H9 (cell line): ENCODE measurements around the gene SPOCD1. TPM values are rescaled to one million over a fixed set of nuclear protein-coding genes. Genes with fewer than 3 reads are reported as not detected.

Source experiments
- DNase-seq: peaks from one replicate; pipeline ENCODE4 v3.0.0-alpha.2; 2017
- H2AFZ ChIP-seq: one replicate; pipeline ENCODE4 v1.6.1; 2013; ENCODE audit warnings: mild to moderate bottlenecking, low read length, control low read depth, moderate library complexity
- H2AK5ac ChIP-seq: 2 replicates; pipeline ENCODE4 v1.6.1; 2013; ENCODE audit warnings: low read length, control low read depth, mixed read lengths; ENCODE audit not compliant: insufficient read length
- H2BK120ac ChIP-seq: one replicate; pipeline ENCODE4 v1.6.1; 2013; ENCODE audit warnings: low read depth, mild to moderate bottlenecking, low read length, control low read depth, inconsistent platforms; ENCODE audit not compliant: poor library complexity, severe bottlenecking
- H2BK12ac ChIP-seq: 2 replicates; pipeline ENCODE4 v1.6.1; 2013; ENCODE audit warnings: low read length, control low read depth, mixed read lengths, low read depth; ENCODE audit not compliant: insufficient read length
- H2BK15ac ChIP-seq: 2 replicates; pipeline ENCODE4 v1.6.1; 2013; ENCODE audit warnings: low read depth, low read length, control low read depth
- H2BK20ac ChIP-seq: one replicate; pipeline ENCODE4 v1.6.1; 2013; ENCODE audit warnings: low read depth, mild to moderate bottlenecking, low read length, control low read depth, inconsistent platforms; ENCODE audit not compliant: poor library complexity, severe bottlenecking
- H2BK5ac ChIP-seq: 2 replicates; pipeline ENCODE4 v1.6.1; 2013; ENCODE audit warnings: low read length, control low read depth, mixed read lengths; ENCODE audit not compliant: insufficient read length
- H3K14ac ChIP-seq: 2 replicates; pipeline ENCODE4 v1.6.1; 2013; ENCODE audit warnings: low read length, control low read depth; ENCODE audit not compliant: insufficient read depth
- H3K18ac ChIP-seq: 2 replicates; pipeline ENCODE4 v1.6.1; 2013; ENCODE audit warnings: low read depth, mild to moderate bottlenecking, mixed read lengths, low read length, control low read depth; ENCODE audit not compliant: insufficient read length
- H3K23ac ChIP-seq: 2 replicates; pipeline ENCODE4 v1.6.1; 2013; ENCODE audit warnings: low read length, control low read depth, mixed read lengths, low read depth; ENCODE audit not compliant: insufficient read length
- H3K23me2 ChIP-seq: 2 replicates; pipeline ENCODE4 v1.6.1; 2013; ENCODE audit warnings: low read depth, mild to moderate bottlenecking, mixed read lengths, low read length, control low read depth; ENCODE audit not compliant: insufficient read length, poor library complexity, severe bottlenecking
- H3K27ac ChIP-seq: 2 replicates; pipeline ENCODE4 v1.5.1; 2013; ENCODE audit warnings: low read length, control low read depth, mixed read lengths, low read depth; ENCODE audit not compliant: insufficient read length
- H3K27me3 ChIP-seq: 2 replicates; pipeline ENCODE4 v1.6.1; 2013; ENCODE audit warnings: low read length, control low read depth, inconsistent platforms; ENCODE audit not compliant: insufficient read depth
- H3K4ac ChIP-seq: 2 replicates; pipeline ENCODE4 v1.6.1; 2013; ENCODE audit warnings: low read depth, mild to moderate bottlenecking, control low read depth, inconsistent platforms, low read length, moderate library complexity
- H3K4me1 ChIP-seq: 2 replicates; pipeline ENCODE4 v1.6.1; 2013; ENCODE audit warnings: low read length, control low read depth, inconsistent platforms; ENCODE audit not compliant: insufficient read depth
- H3K4me2 ChIP-seq: 2 replicates; pipeline ENCODE4 v1.6.1; 2013; ENCODE audit warnings: low read length, control low read depth, mixed read lengths; ENCODE audit not compliant: insufficient read length, insufficient read depth
- H3K56ac ChIP-seq: 2 replicates; pipeline ENCODE4 v1.6.1; 2013; ENCODE audit warnings: low read depth, mild to moderate bottlenecking, mixed read lengths, low read length, control low read depth; ENCODE audit not compliant: insufficient read length
- H3K79me1 ChIP-seq: 2 replicates; pipeline ENCODE4 v1.6.1; 2013; ENCODE audit warnings: low read depth, mild to moderate bottlenecking, moderate library complexity, low read length, control low read depth, inconsistent platforms; ENCODE audit not compliant: insufficient read depth, poor library complexity, severe bottlenecking
- H3K79me2 ChIP-seq: 2 replicates; pipeline ENCODE4 v1.6.1; 2013; ENCODE audit warnings: low read length, control low read depth, inconsistent platforms; ENCODE audit not compliant: insufficient read depth
- H3K9ac ChIP-seq: 2 replicates; pipeline ENCODE4 v1.6.1; 2013; ENCODE audit warnings: low read length, control low read depth, mixed read lengths; ENCODE audit not compliant: insufficient read length; ENCODE audit errors: extremely low read depth
- H3K9me3 ChIP-seq: one replicate; pipeline ENCODE4 v1.6.1; 2013; ENCODE audit warnings: low read depth, low read length, inconsistent platforms; ENCODE audit not compliant: control insufficient read depth
- H3T11ph ChIP-seq: one replicate; pipeline ENCODE4 v1.6.1; 2013; ENCODE audit warnings: mild to moderate bottlenecking, low read length, control low read depth, inconsistent platforms
- H4K20me1 ChIP-seq: one replicate; pipeline ENCODE4 v1.6.1; 2013; ENCODE audit not compliant: control insufficient read depth, insufficient read length, insufficient read depth
- H4K5ac ChIP-seq: 2 replicates; pipeline ENCODE4 v1.6.1; 2013; ENCODE audit warnings: low read depth, mild to moderate bottlenecking, mixed read lengths, low read length, control low read depth; ENCODE audit not compliant: insufficient read length
- H4K8ac ChIP-seq: replicated peaks from 2 replicates; pipeline ENCODE4 v1.6.1; 2013; ENCODE audit warnings: low read length, control low read depth, mixed read lengths, low read depth; ENCODE audit not compliant: insufficient read length
- H4K91ac ChIP-seq: 2 replicates; pipeline ENCODE4 v1.6.1; 2013; ENCODE audit warnings: low read depth, mild to moderate bottlenecking, moderate library complexity, mixed read lengths, low read length, control low read depth; ENCODE audit not compliant: insufficient read length
- H3K27ac Mint-ChIP-seq, 3 experiments: 2 replicates in 2 of 3; 3 replicates in 1 of 3; pipeline ENCODE4 v1.8.0; 2020 to 2021; ENCODE audit warnings: mixed read lengths in 3 of 3, mild to moderate bottlenecking in 1 of 3, moderate library complexity in 1 of 3
- H3K27me3 Mint-ChIP-seq: 2 replicates; pipeline ENCODE4 v1.8.0; 2021; ENCODE audit warnings: low read depth, mild to moderate bottlenecking, moderate library complexity, mixed read lengths
- H3K36me3 Mint-ChIP-seq, 3 experiments: 2 replicates in 2 of 3; 3 replicates in 1 of 3; pipeline ENCODE4 v1.8.0; 2020 to 2021; ENCODE audit warnings: low read depth in 3 of 3, mixed read lengths in 3 of 3; ENCODE audit not compliant: insufficient read depth in 1 of 3
- H3K4me1 Mint-ChIP-seq, 2 experiments: 2 replicates each; pipeline ENCODE4 v1.8.0; 2020; ENCODE audit warnings: mixed read lengths in 2 of 2
- H3K4me3 Mint-ChIP-seq, 2 experiments: 2 replicates in 1 of 2; 3 replicates in 1 of 2; pipeline ENCODE4 v1.8.0; 2020 to 2021; ENCODE audit warnings: mild to moderate bottlenecking in 2 of 2, mixed read lengths in 2 of 2, moderate library complexity in 1 of 2
- H3K9me3 Mint-ChIP-seq, 2 experiments: 2 replicates in 1 of 2; 3 replicates in 1 of 2; pipeline ENCODE4 v1.8.0; 2020; ENCODE audit warnings: mild to moderate bottlenecking in 2 of 2, mixed read lengths in 2 of 2, moderate library complexity in 1 of 2
- CTCF ChIP-seq: fragments of 200-600 bp; sonication (generic); conservative IDR thresholded peaks from 3 replicates; pipeline ENCODE4 v1.8.0; 2021; ENCODE audit warnings: antibody characterized with exemption, mild to moderate bottlenecking
- WGBS: extraction: QIAGEN DNeasy Blood & Tissue Kit; methylation state at CpG from one replicate; pipeline ENCODE4 v1.1.7; 2013; ENCODE audit warnings: missing lambda C conversion rate, low lambda C conversion rate, mixed read lengths; ENCODE audit not compliant: insufficient read length; ENCODE audit errors: extremely low coverage; 5-methylcytosine and 5-hydroxymethylcytosine counted together
- total RNA-seq: library from RNA; stranded (reverse); gene quantifications from 2 replicates; pipeline ENCODE4 v1.2.1, GENCODE V29; 2021

Gene SPOCD1
- total RNA-seq, 1 experiment from 2014 or later: 1.5 TPM

- Histone ChIP-seq H3K9ac (no peak overlapping the region), H2BK120ac (no peak overlapping the region), H3K79me2 (no peaks in the 10 kb centered on the region), H3K27me3 (no peaks in the 10 kb centered on the region), H3T11ph (no peak overlapping the region), H3K23me2 (no peaks in the 10 kb centered on the region), H2BK12ac (no peak overlapping the region), H3K14ac (no peak overlapping the region), H3K4me1 (no peaks in the 10 kb centered on the region), H4K5ac (no peak overlapping the region), H3K4ac (no peak overlapping the region), H3K4me2 (no peak overlapping the region), H2BK5ac (no peak overlapping the region), H4K8ac (no peak overlapping the region), H3K79me1 (no peaks in the 10 kb centered on the region), H3K23ac (no peak overlapping the region), H3K9me3 (no peaks in the 10 kb centered on the region), H2AFZ (no peak overlapping the region), H4K91ac (no peak overlapping the region), H3K18ac (no peak overlapping the region), H2BK20ac (no peak overlapping the region), H3K56ac (no peak overlapping the region), H2BK15ac (no peak overlapping the region), H4K20me1 (no peaks in the 10 kb centered on the region), H3K27ac (no peak overlapping the region), H2AK5ac (no peak overlapping the region)
- DNase-seq: no peak
- H3K27ac Mint-ChIP-seq: no peak overlapping the region
- no peaks in the 10 kb centered on the region for H3K9me3 Mint-ChIP-seq
- H3K27me3 Mint-ChIP-seq: no peaks in the 10 kb centered on the region; the same call in 1 of the 2 replicates
- H3K4me3 Mint-ChIP-seq: no peak overlapping the region
- no peaks in the 10 kb centered on the region for H3K36me3 Mint-ChIP-seq
- no peak for TF ChIP-seq CTCF
- no CpG with 5 or more reads among the region's 6 CpGs for WGBS
- H3K4me1 Mint-ChIP-seq: no peaks in the 10 kb centered on the region
Measured at GRCh38 chr1:31857863-31858262, 42.0 kb upstream of the SPOCD1 start.
